Prostate gland (tissue), 2 donors: ENCODE data around the gene NUFIP1.

Experiments
- POLR2A ChIP-seq: fragments of 450-650 bp; IDR thresholded peaks from one replicate; pipeline ENCODE4 v1.6.1; 2016; ENCODE audit warnings: antibody characterized with exemption, mild to moderate bottlenecking
- POLR2AphosphoS5 ChIP-seq: sonication (generic); formaldehyde crosslinking; IDR thresholded peaks from one replicate; pipeline ENCODE4 v1.6.1; 2017; ENCODE audit warnings: antibody characterized with exemption
- TF ChIP-seq, protein P1 (sequence below), 4 experiments: fragments of 200-600 bp in 2 of 4; fragments of 450-650 bp in 2 of 4; sonication (generic) in 2 of 4; IDR thresholded peaks; 1 replicate in 3 of 4; 2 replicates in 1 of 4; pipeline ENCODE4 v1.5.1; 2016 to 2019; ENCODE audit warnings: antibody characterized with exemption in 4 of 4, mild to moderate bottlenecking in 2 of 4, moderate library complexity in 2 of 4

DNA sequence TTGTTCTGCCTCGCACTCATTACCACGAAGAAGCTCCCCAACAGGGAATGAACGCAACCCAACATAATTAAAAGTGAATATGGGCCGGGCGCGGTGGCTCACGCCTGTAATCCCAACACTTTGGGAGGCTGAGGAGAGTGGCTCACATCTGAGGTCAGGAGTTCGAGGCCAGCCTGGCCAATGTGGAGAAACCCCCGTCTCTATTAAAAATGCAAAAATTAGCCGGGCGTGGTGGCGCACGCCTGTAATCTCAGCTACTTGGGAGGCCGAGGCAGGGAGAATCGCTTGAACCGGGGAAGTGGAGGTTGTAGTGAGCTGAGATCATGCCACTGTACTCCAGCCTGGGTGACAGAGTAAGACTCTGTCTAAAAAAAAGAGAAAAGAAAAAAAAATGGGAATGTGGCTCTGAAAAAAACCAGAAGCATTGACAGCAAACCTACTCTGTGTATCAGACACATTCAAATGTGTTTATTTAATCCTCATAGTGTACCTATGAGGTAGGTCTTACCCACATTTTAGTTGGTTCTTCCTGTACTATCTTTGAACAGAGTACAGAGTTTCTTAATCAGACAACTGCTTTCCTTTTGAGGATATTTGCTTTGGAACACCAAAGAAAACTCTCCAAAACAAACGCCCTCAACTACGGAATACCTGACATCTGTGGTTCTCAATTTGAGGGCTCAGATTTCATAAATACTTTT, 70.0 kb downstream of the NUFIP1 start:
- TF ChIP-seq POLR2A (no peak), POLR2AphosphoS5 (peak; percentile 93)
- TF ChIP-seq, protein P1, sequence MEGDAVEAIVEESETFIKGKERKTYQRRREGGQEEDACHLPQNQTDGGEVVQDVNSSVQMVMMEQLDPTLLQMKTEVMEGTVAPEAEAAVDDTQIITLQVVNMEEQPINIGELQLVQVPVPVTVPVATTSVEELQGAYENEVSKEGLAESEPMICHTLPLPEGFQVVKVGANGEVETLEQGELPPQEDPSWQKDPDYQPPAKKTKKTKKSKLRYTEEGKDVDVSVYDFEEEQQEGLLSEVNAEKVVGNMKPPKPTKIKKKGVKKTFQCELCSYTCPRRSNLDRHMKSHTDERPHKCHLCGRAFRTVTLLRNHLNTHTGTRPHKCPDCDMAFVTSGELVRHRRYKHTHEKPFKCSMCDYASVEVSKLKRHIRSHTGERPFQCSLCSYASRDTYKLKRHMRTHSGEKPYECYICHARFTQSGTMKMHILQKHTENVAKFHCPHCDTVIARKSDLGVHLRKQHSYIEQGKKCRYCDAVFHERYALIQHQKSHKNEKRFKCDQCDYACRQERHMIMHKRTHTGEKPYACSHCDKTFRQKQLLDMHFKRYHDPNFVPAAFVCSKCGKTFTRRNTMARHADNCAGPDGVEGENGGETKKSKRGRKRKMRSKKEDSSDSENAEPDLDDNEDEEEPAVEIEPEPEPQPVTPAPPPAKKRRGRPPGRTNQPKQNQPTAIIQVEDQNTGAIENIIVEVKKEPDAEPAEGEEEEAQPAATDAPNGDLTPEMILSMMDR (IDR thresholded peaks at IDR 0.05): no peak
